SU-DHL-6 (cell line): ENCODE measurements around the gene CFL1.
A peak's percentile ranks its signal among the peaks of the same experiment; 100 is the strongest.
"Not testable (repeated sequence)": the region's sequence is repeated elsewhere in the genome, so short reads cannot be mapped to it uniquely, and the experiment has no call there.

Experiments used
- H2AFZ ChIP-seq: fragments of 200-600 bp; sonication (generic); 2 replicates; pipeline ENCODE4 v1.6.1; 2014; ENCODE audit warnings: low read depth, mild to moderate bottlenecking, moderate library complexity, mixed read lengths, antibody characterized with exemption, low read length; ENCODE audit not compliant: severe bottlenecking
- H3F3A ChIP-seq: fragments of 200-600 bp; shearing (Covaris generic); 2 replicates; pipeline ENCODE4 v1.6.0; 2016; ENCODE audit warnings: antibody characterized with exemption, mild to moderate bottlenecking; ENCODE audit not compliant: insufficient read depth
- H3K27ac ChIP-seq: fragments of 200-600 bp; sonication (generic); 2 replicates; pipeline ENCODE4 v1.5.1; 2016; ENCODE audit warnings: low read depth, mild to moderate bottlenecking, low read length, moderate library complexity, mixed read lengths
- H3K27me3 ChIP-seq: fragments of 200-600 bp; sonication (generic), shearing (Covaris generic); 2 replicates; pipeline ENCODE4 v1.6.0; 2014; ENCODE audit warnings: mild to moderate bottlenecking, low read length
- H3K36me3 ChIP-seq: fragments of 200-600 bp; sonication (generic); 2 replicates; pipeline ENCODE4 v1.6.1; 2014; ENCODE audit warnings: mild to moderate bottlenecking, low read length, mixed read lengths
- H3K4me2 ChIP-seq: fragments of 300-600, 200-600 bp; shearing (Covaris generic), sonication (generic); 2 replicates; pipeline ENCODE4 v1.6.0; 2014; ENCODE audit warnings: low read length, low read depth, mild to moderate bottlenecking; ENCODE audit not compliant: poor library complexity, severe bottlenecking
- H3K4me3 ChIP-seq: fragments of 200-600 bp; sonication (generic); 2 replicates; pipeline ENCODE4 v1.5.1; 2014; ENCODE audit warnings: antibody characterized with exemption, low read length, mild to moderate bottlenecking, mixed read lengths; ENCODE audit not compliant: insufficient read depth, poor library complexity, severe bottlenecking
- H3K79me2 ChIP-seq: fragments of 200-600 bp; sonication (generic); 2 replicates; pipeline ENCODE4 v1.6.1; 2014; ENCODE audit warnings: mild to moderate bottlenecking, low read length, moderate library complexity; ENCODE audit not compliant: insufficient read depth
- H3K9ac ChIP-seq: fragments of 200-600 bp; sonication (generic); 2 replicates; pipeline ENCODE4 v1.7.0; 2014; ENCODE audit warnings: mild to moderate bottlenecking, low read length
- H3K9me2 ChIP-seq: fragments of 200-600 bp; sonication (generic); replicated peaks from 2 replicates; pipeline ENCODE4 v1.6.1; 2014; ENCODE audit warnings: low read length; ENCODE audit not compliant: insufficient read depth
- H3K9me3 ChIP-seq: fragments of 200-600 bp; sonication (generic); 2 replicates; pipeline ENCODE4 v1.6.1; 2014; ENCODE audit warnings: low read length, mixed read lengths; ENCODE audit not compliant: insufficient read depth
- H4K20me1 ChIP-seq: fragments of 200-600 bp; sonication (generic); 2 replicates; pipeline ENCODE4 v1.6.1; 2014; ENCODE audit warnings: low read depth, mild to moderate bottlenecking, antibody characterized with exemption, low read length, moderate library complexity, mixed read lengths
- CTCF ChIP-seq: fragments of 200-600 bp; sonication (generic); IDR thresholded peaks from one replicate; pipeline ENCODE4 v1.5.1; 2017; ENCODE audit warnings: antibody characterized with exemption, mild to moderate bottlenecking, low read length, moderate library complexity; ENCODE audit not compliant: insufficient read depth, poor library complexity, severe bottlenecking
- EZH2phosphoT487 ChIP-seq: fragments of 200-600 bp; sonication (generic), shearing (Covaris generic); conservative IDR thresholded peaks from 2 replicates; pipeline ENCODE4 v1.6.1; 2018; ENCODE audit warnings: mild to moderate bottlenecking, antibody characterized with exemption, low read length, moderate library complexity, mixed read lengths

The CFL1 gene

GRCh38 chr11:65892661-65893317 lies 34.8 kb upstream of the CFL1 start:
- H3K27me3 ChIP-seq, result no peaks in the 10 kb centered on the region
- peaks cover 31% of the 10 kb centered on the region for H3F3A ChIP-seq
- H2AFZ ChIP-seq, result no peak overlapping the region
- TF ChIP-seq EZH2phosphoT487 (no peak), CTCF (no peak)
- no peaks in the 10 kb centered on the region for H3K9me3 ChIP-seq
- H4K20me1 ChIP-seq, result no peaks in the 10 kb centered on the region
- peak overlapping the region; percentile 93; the same call in 1 of the 2 replicates for H3K9ac ChIP-seq
- peak overlapping the region; percentile 7 for H3K4me3 ChIP-seq
- no peaks in the 10 kb centered on the region for H3K36me3 ChIP-seq
- peak overlapping the region; percentile 77 for H3K27ac ChIP-seq
- H3K9me2 ChIP-seq, result no peaks in the 10 kb centered on the region
- peaks cover 14% of the 10 kb centered on the region for H3K79me2 ChIP-seq
- peak overlapping the region; percentile 93 for H3K4me2 ChIP-seq

- peak; percentile 7 for TF ChIP-seq CTCF
Measured at GRCh38 chr11:65892137-65892540, 34.2 kb upstream of the CFL1 start.

GRCh38 chr11:65891219-65892136 lies 33.5 kb upstream of the CFL1 start:
- Histone ChIP-seq H3K36me3 (no peaks in the 10 kb centered on the region), H3K4me3 (peak overlapping the region; percentile 85), H4K20me1 (no peaks in the 10 kb centered on the region), H3K79me2 (peaks cover 18% of the 10 kb centered on the region), H3F3A (peaks cover 34% of the 10 kb centered on the region), H3K9me2 (no peaks in the 10 kb centered on the region), H3K27ac (peak overlapping the region; percentile 77), H3K9me3 (no peaks in the 10 kb centered on the region), H3K4me2 (peak overlapping the region; percentile 93), H3K9ac (peak overlapping the region; percentile 93), H2AFZ (no peak overlapping the region), H3K27me3 (no peaks in the 10 kb centered on the region)
- TF ChIP-seq EZH2phosphoT487 (no peak), CTCF (peak; percentile 49)

More at GRCh38 chr11:65892137-65892540, 34.2 kb upstream of the CFL1 start:
- peak overlapping the region; percentile 85 for H3K4me3 ChIP-seq
- peak overlapping the region; percentile 93 for H3K4me2 ChIP-seq
- peaks cover 31% of the 10 kb centered on the region for H3F3A ChIP-seq
- not testable (repeated sequence) for H3K27me3 ChIP-seq, H3K9me3 ChIP-seq, H3K9me2 ChIP-seq, H2AFZ ChIP-seq, H4K20me1 ChIP-seq, H3K36me3 ChIP-seq
- peak overlapping the region; percentile 93 for H3K9ac ChIP-seq
- peak overlapping the region; percentile 77 for H3K27ac ChIP-seq
- peaks cover 18% of the 10 kb centered on the region for H3K79me2 ChIP-seq
